Activated naive CD4-positive, alpha-beta T cell treated with Interleukin-2 at 50 U/mL for 16 hours (primary cell): ENCODE data around the gene RASGRP3.
A peak's percentile ranks its signal among the peaks of the same experiment; 100 is the strongest.

Source experiments
- DNase-seq: peaks from one replicate; pipeline ENCODE4 v3.0.0-alpha.2; 2020

Gene RASGRP3

GRCh38 chr2:33588232-33588631 lies 111.8 kb downstream of the RASGRP3 start:
- no peak for DNase-seq

- no peak for DNase-seq
Observed at GRCh38 chr2:33589444-33589843, 113.0 kb downstream of the RASGRP3 start.

GRCh38 chr2:33595385-33595784 lies 118.9 kb downstream of the RASGRP3 start:
- DNase-seq, result no peak

GRCh38 chr2:33597026-33597425 lies 120.6 kb downstream of the RASGRP3 start:
- no peak for DNase-seq

GRCh38 chr2:33598561-33599174 lies 122.2 kb downstream of the RASGRP3 start:
- peak; percentile 50 for DNase-seq

- peak; percentile 99 for DNase-seq
Observed at GRCh38 chr2:33599175-33599942, 122.9 kb downstream of the RASGRP3 start, which contains the start of gene FAM98A. FAM98A (minus strand) TSS chr2:33599299; CDS start chr2:33599221, 78 bp downstream.

- DNase-seq, result no peak
Observed at GRCh38 chr2:33599943-33600192, 123.4 kb downstream of the RASGRP3 start.

- no peak for DNase-seq
Observed at GRCh38 chr2:33602201-33602830, 125.9 kb downstream of the RASGRP3 start.

- DNase-seq, result no peak
Observed at GRCh38 chr2:33603416-33603815, 127.0 kb downstream of the RASGRP3 start.

GRCh38 chr2:33605056-33605455 lies 128.6 kb downstream of the RASGRP3 start:
- DNase-seq, result no peak

GRCh38 chr2:33606100-33606499 lies 129.7 kb downstream of the RASGRP3 start:
- DNase-seq, result no peak

GRCh38 chr2:33606622-33607021 lies 130.2 kb downstream of the RASGRP3 start:
- DNase-seq, result no peak

GRCh38 chr2:33607251-33607721 lies 130.8 kb downstream of the RASGRP3 start:
- DNase-seq, result no peak

- no peak for DNase-seq
Observed at GRCh38 chr2:33607905-33608304, 131.5 kb downstream of the RASGRP3 start.

- no peak for DNase-seq
Observed at GRCh38 chr2:33614190-33614589, 137.7 kb downstream of the RASGRP3 start.
